HEK293 (cell line): Measurements from ENCODE around the gene MDM4.

ENCODE experiments used
- CTCF ChIA-PET: fragments of 350-600 bp; formaldehyde crosslinking; extraction: SDS; loops from one replicate; lab custom pipeline; 2021; ENCODE audit warnings: antibody characterized with exemption; lab: Yijun Ruan, JAX
- POLR2A ChIA-PET: fragments of 300-600 bp; formaldehyde crosslinking; extraction: SDS; loops from one replicate; lab custom pipeline; 2020; ENCODE audit warnings: antibody characterized with exemption, inconsistent platforms; lab: Yijun Ruan, JAX
- H3K27ac ChIP-seq: fragments of 200-500 bp; sonication (Bioruptor generic); 2 replicates; pipeline ENCODE4 v1.5.1; 2014; ENCODE audit warnings: low read depth, low read length, control low read depth, inconsistent platforms; ENCODE audit errors: extremely low read depth
- H3K36me3 ChIP-seq, 2 experiments: fragments of 200-500 bp in 1 of 2; sonication (Bioruptor generic) in 1 of 2; 1 replicate in 1 of 2; 2 replicates in 1 of 2; pipeline ENCODE4 v1.5.1; 2014 to 2017; ENCODE audit warnings: inconsistent platforms in 2 of 2, low read length in 2 of 2; ENCODE audit not compliant: control insufficient read depth in 2 of 2, insufficient read depth in 1 of 2
- H3K4me1 ChIP-seq: fragments of 200-500 bp; sonication (Bioruptor generic); 2 replicates; pipeline ENCODE4 v1.5.1; 2014; ENCODE audit warnings: mild to moderate bottlenecking, low read length, inconsistent platforms; ENCODE audit not compliant: control insufficient read depth, insufficient read depth
- H3K4me3 ChIP-seq: 2 replicates; pipeline ENCODE4 v1.5.1; 2011; ENCODE audit warnings: low read depth, mild to moderate bottlenecking, control low read depth, low read length, moderate library complexity
- H3K9me3 ChIP-seq: fragments of 200-500 bp; sonication (Bioruptor generic); 2 replicates; pipeline ENCODE4 v1.5.1; 2014; ENCODE audit warnings: low read depth, low read length, inconsistent platforms; ENCODE audit not compliant: control insufficient read depth, insufficient read depth
- HOXA7 ChIP-seq: sonication (generic); formaldehyde crosslinking; IDR thresholded peaks from 2 replicates; pipeline ENCODE4 v1.8.1; 2022; ENCODE audit warnings: missing genetic modification reagents, borderline replicate concordance
- HOXC10 ChIP-seq: sonication (generic); formaldehyde crosslinking; IDR thresholded peaks from 2 replicates; pipeline ENCODE4 v1.8.1; 2023; ENCODE audit warnings: mild to moderate bottlenecking, missing genetic modification reagents
- IKZF3 ChIP-seq: fragments of 450-650 bp; IDR thresholded peaks from 2 replicates; pipeline ENCODE4 v1.5.0; 2018; ENCODE audit warnings: missing biosample characterization, mild to moderate bottlenecking, missing genetic modification characterization, moderate library complexity
- OVOL3 ChIP-seq: fragments of 450-650 bp; formaldehyde crosslinking; IDR thresholded peaks from 2 replicates; pipeline ENCODE4 v1.5.1; 2016; ENCODE audit warnings: missing biosample characterization, missing genetic modification characterization
- SCRT1 ChIP-seq: fragments of 450-650 bp; formaldehyde crosslinking; IDR thresholded peaks from 2 replicates; pipeline ENCODE4 v1.5.1; 2016; ENCODE audit warnings: missing biosample characterization, missing genetic modification characterization, borderline replicate concordance
- SP7 ChIP-seq: fragments of 450-650 bp; formaldehyde crosslinking; IDR thresholded peaks from 2 replicates; pipeline ENCODE4 v1.5.1; 2016; ENCODE audit warnings: missing biosample characterization, missing genetic modification characterization
- YY1 ChIP-seq: fragments of 450-650 bp; formaldehyde crosslinking; IDR thresholded peaks from 2 replicates; pipeline ENCODE4 v1.5.1; 2018; ENCODE audit warnings: missing biosample characterization, missing genetic modification characterization
- ZEB2 ChIP-seq: fragments of 450-650 bp; formaldehyde crosslinking; IDR thresholded peaks from 2 replicates; pipeline ENCODE4 v1.5.1; 2016; ENCODE audit warnings: missing biosample characterization, missing genetic modification characterization
- ZNF202 ChIP-seq: fragments of 450-650 bp; formaldehyde crosslinking; IDR thresholded peaks from 2 replicates; pipeline ENCODE4 v1.5.1; 2016; ENCODE audit warnings: missing biosample characterization, missing genetic modification characterization, borderline replicate concordance
- ZNF214 ChIP-seq: fragments of 450-650 bp; formaldehyde crosslinking; IDR thresholded peaks from 2 replicates; pipeline ENCODE4 v1.5.1; 2017; ENCODE audit warnings: missing biosample characterization, mild to moderate bottlenecking, missing genetic modification characterization, borderline replicate concordance
- ZNF404 ChIP-seq: fragments of 450-650 bp; formaldehyde crosslinking; IDR thresholded peaks from 2 replicates; pipeline ENCODE4 v1.5.1; 2017; ENCODE audit warnings: missing biosample characterization, missing genetic modification characterization
- ZNF426 ChIP-seq: fragments of 450-650 bp; formaldehyde crosslinking; IDR thresholded peaks from 2 replicates; pipeline ENCODE4 v1.5.1; 2017; ENCODE audit warnings: missing biosample characterization, missing genetic modification characterization, mild to moderate bottlenecking, inconsistent platforms, moderate library complexity
- ZNF555 ChIP-seq: fragments of 450-650 bp; formaldehyde crosslinking; conservative IDR thresholded peaks from 2 replicates; pipeline ENCODE4 v1.5.1; 2017; ENCODE audit warnings: missing biosample characterization, mild to moderate bottlenecking, missing genetic modification characterization, inconsistent platforms
- ZNF610 ChIP-seq: fragments of 450-650 bp; formaldehyde crosslinking; IDR thresholded peaks from 2 replicates; pipeline ENCODE4 v1.5.1; 2016; ENCODE audit warnings: missing biosample characterization, missing genetic modification characterization, borderline replicate concordance
- ZNF701 ChIP-seq: fragments of 450-650 bp; formaldehyde crosslinking; IDR thresholded peaks from 2 replicates; pipeline ENCODE4 v1.5.1; 2016; ENCODE audit warnings: missing biosample characterization, missing genetic modification characterization
- ZNF776 ChIP-seq: fragments of 450-650 bp; formaldehyde crosslinking; IDR thresholded peaks from 2 replicates; pipeline ENCODE4 v1.5.0; 2017; ENCODE audit warnings: missing biosample characterization, missing genetic modification characterization, borderline replicate concordance
- ZNF791 ChIP-seq: fragments of 450-650 bp; formaldehyde crosslinking; IDR thresholded peaks from 2 replicates; pipeline ENCODE4 v1.5.1; 2016; ENCODE audit warnings: missing biosample characterization, missing genetic modification characterization
- TF ChIP-seq, protein P1 (sequence below): fragments of 450-650 bp; formaldehyde crosslinking; IDR thresholded peaks from 2 replicates; pipeline ENCODE4 v1.5.1; 2016; ENCODE audit warnings: missing biosample characterization, missing genetic modification characterization
- TF ChIP-seq, protein P2 (sequence below): fragments of 450-650 bp; formaldehyde crosslinking; IDR thresholded peaks from 2 replicates; pipeline ENCODE4 v1.5.1; 2016; ENCODE audit warnings: missing biosample characterization, missing genetic modification characterization
- TF ChIP-seq, protein P3 (sequence below): fragments of 450-650 bp; formaldehyde crosslinking; IDR thresholded peaks from 2 replicates; pipeline ENCODE4 v1.5.1; 2016; ENCODE audit warnings: missing biosample characterization, missing genetic modification characterization
- TF ChIP-seq, protein P4 (sequence below): fragments of 450-650 bp; formaldehyde crosslinking; IDR thresholded peaks from 2 replicates; pipeline ENCODE4 v1.5.1; 2016; ENCODE audit warnings: missing biosample characterization, missing genetic modification characterization

MDM4 gene

DNA sequence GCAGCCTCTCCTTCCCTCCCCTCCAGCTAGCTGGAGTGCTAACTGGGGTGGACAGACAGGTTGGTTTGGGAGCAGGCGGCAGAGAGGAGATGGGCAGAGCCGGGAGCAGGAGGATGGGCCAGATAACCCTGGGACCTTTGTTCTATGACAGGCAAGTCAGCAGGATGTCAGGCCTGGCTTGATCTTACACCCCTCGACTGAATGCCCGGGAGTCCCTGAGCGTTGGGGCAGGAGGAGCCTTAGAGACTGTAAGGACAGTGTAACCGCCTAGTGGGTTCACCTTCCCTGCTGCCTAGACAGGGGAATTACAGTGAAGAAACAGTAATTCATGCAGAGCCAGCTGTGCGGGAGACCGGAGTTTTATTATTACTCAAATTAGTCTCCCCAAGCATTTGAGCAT, 60.2 kb downstream of the MDM4 start:
- no peak overlapping the region for H3K4me3 ChIP-seq
- CTCF ChIA-PET = interaction anchor here (1.3 kb wide), 1 partner anchor 230 kb away, joined by 7 read pairs; no protein-coding TSS in a partner anchor
- POLR2A ChIA-PET = no interaction called here

DNA sequence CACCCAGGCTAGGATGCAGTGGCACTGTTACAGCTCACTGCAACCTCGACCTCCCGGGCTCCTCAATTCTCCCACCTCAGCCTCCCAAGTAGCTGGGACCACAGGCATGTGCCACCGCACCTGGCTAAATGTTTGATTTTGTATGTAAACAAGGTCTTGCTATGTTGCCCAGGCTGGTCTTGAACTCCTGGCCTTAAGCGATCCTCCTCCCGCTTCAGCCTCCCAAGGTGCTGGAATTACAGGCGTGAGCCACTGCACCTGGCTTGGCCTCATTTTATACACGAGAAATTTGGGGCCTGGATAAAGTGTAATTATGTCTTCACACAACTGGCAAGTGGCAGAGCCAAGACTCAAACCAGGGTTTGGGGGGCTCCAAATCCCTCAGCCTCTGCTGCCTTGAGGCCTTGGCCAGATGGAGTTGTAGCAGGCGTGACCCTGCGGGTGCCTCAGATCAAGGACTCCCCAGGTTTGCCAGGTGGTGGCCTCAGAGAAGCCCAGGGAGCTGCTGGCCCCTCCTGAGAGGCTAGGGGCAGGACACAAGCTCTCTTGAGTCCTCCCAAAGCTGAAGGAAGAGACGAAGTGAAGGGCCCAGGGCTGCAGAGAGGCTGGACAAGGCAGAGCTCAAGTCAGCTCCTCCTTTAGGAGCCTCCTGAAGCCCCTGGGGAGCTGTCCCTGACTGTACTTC, 61.7 kb downstream of the MDM4 start:
- POLR2A ChIA-PET = no interaction called here
- CTCF ChIA-PET = interaction anchor here (0.8 to 2.7 kb wide), 3 partner anchors 169 to 229 kb away, joined by 3 to 6 read pairs (median 5); no protein-coding TSS in a partner anchor
- no peak overlapping the region for H3K27ac ChIP-seq

More for the DNA sequence above, 60.2 kb downstream of the MDM4 start:
- no peaks in the 10 kb centered on the region for H3K4me1 ChIP-seq
- no peak for TF ChIP-seq ZNF701
- no peak for TF ChIP-seq HOXA7 (CRISPR knock-in tag)
- TF ChIP-seq IKZF3 (tag by site-specific recombination) = no peak
- TF ChIP-seq ZNF776 (tag by site-specific recombination) = no peak
- TF ChIP-seq, protein P1, sequence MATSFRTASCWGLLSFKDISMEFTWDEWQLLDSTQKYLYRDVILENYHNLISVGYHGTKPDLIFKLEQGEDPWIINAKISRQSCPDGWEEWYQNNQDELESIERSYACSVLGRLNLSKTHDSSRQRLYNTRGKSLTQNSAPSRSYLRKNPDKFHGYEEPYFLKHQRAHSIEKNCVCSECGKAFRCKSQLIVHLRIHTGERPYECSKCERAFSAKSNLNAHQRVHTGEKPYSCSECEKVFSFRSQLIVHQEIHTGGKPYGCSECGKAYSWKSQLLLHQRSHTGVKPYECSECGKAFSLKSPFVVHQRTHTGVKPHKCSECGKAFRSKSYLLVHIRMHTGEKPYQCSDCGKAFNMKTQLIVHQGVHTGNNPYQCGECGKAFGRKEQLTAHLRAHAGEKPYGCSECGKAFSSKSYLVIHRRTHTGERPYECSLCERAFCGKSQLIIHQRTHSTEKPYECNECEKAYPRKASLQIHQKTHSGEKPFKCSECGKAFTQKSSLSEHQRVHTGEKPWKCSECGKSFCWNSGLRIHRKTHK = no peak
- no peak for TF ChIP-seq ZNF214 (tag by site-specific recombination)
- no peak for TF ChIP-seq ZNF202 (tag by site-specific recombination)
- TF ChIP-seq, protein P2, sequence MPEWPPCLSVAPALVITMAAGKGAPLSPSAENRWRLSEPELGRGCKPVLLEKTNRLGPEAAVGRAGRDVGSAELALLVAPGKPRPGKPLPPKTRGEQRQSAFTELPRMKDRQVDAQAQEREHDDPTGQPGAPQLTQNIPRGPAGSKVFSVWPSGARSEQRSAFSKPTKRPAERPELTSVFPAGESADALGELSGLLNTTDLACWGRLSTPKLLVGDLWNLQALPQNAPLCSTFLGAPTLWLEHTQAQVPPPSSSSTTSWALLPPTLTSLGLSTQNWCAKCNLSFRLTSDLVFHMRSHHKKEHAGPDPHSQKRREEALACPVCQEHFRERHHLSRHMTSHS (tag by site-specific recombination) = no peak
- no peak for TF ChIP-seq OVOL3 (tag by site-specific recombination)
- no peak for TF ChIP-seq YY1 (tag by site-specific recombination)
- TF ChIP-seq, all 188 proteins: peak for 0
- Histone ChIP-seq H3K36me3 (no peaks in the 10 kb centered on the region), H3K27ac (no peak overlapping the region), H3K9me3 (no peaks in the 10 kb centered on the region)

More for the DNA sequence above, 61.7 kb downstream of the MDM4 start:
- Histone ChIP-seq H3K4me3 (no peak overlapping the region), H3K36me3 (no peaks in the 10 kb centered on the region), H3K9me3 (no peaks in the 10 kb centered on the region), H3K4me1 (no peaks in the 10 kb centered on the region)
- TF ChIP-seq ZEB2 (no peak), ZNF791 (no peak), ZNF426 (no peak), ZNF404 (tag by site-specific recombination) (no peak), ZNF610 (no peak), SCRT1 (tag by site-specific recombination) (no peak), HOXC10 (CRISPR knock-in tag) (no peak), SP7 (tag by site-specific recombination) (no peak), ZNF555 (tag by site-specific recombination) (no peak)
- TF ChIP-seq, protein P3, sequence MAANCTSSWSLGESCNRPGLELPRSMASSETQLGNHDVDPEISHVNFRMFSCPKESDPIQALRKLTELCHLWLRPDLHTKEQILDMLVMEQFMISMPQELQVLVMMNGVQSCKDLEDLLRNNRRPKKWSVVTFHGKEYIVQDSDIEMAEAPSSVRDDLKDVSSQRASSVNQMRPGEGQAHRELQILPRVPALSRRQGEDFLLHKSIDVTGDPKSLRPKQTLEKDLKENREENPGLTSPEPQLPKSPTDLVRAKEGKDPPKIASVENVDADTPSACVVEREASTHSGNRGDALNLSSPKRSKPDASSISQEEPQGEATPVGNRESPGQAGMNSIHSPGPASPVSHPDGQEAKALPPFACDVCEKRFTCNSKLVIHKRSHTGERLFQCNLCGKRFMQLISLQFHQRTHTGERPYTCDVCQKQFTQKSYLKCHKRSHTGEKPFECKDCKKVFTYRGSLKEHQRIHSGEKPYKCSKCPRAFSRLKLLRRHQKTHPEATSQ (tag by site-specific recombination) = no peak
- TF ChIP-seq, protein P4, sequence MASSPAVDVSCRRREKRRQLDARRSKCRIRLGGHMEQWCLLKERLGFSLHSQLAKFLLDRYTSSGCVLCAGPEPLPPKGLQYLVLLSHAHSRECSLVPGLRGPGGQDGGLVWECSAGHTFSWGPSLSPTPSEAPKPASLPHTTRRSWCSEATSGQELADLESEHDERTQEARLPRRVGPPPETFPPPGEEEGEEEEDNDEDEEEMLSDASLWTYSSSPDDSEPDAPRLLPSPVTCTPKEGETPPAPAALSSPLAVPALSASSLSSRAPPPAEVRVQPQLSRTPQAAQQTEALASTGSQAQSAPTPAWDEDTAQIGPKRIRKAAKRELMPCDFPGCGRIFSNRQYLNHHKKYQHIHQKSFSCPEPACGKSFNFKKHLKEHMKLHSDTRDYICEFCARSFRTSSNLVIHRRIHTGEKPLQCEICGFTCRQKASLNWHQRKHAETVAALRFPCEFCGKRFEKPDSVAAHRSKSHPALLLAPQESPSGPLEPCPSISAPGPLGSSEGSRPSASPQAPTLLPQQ (tag by site-specific recombination) = no peak
